GM21717 (cell line): ENCODE measurements around the gene SRP14.
"Not testable (repeated sequence)": the region's sequence is repeated elsewhere in the genome, so short reads cannot be mapped to it uniquely, and the experiment has no call there.

Experiments
- ATAC-seq: cut with Tn5 transposase; IDR thresholded peaks from one replicate; pipeline ENCODE4 v1.9.1; 2021; ENCODE audit warnings: mild to moderate bottlenecking, moderate library complexity; ENCODE audit not compliant: unreplicated experiment

Gene SRP14

DNA sequence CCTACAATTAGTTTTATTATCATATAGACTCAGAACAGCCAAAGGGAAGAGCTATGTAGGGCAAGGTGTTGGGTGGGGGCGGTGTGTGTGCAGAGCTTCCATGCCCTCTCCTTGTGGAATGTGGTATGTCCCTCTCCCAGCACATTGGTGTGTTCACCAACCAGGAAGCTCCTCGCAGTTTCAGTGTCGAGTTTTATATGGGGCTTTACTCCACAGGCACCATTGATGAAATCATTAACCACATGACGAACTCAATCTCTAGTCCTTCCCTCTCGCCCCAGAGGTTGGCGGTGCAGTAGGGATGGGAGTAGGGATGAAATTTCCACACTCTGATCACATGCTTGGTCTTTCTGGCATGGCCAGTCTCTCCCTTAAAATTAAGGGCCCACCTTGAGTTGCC is 13.6 kb upstream of the SRP14 start:
- no peak for ATAC-seq

DNA sequence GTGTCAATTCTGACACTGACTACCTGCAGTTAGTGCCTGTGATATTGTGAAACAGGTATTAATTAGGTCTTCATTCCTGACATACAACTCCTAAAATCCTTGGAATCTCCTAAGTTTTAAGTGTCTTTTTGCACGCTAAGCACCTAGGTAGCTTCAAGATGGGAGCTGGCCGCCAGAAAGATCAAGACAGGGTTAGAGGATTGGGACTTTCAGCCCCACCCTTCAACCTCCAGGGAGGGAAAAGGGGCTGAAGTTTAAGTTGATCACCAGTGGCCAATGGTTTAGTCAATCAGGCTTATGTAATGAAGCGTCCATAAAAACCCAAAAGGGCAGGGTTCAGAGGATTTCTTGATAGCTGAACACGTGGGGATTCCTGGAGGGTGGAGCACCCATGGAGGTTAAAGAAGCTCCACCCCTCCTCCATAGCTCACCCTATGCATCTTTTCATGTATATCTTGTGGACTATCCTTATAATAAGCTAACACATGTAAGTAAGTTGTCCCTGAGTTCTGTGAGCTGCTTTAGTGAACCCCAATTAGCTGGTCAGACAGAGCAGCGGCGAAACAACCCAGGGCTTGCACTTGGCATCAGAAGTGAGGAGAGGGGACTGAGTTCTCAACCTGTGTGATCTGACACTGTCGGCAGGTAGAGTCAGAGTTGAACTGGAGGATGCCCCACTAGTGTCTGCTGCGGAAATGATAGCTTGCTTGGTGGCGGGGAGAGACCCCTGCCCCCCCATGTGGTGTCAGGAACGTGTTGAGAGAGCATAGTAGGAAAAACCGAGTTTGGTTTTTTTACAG is 12.8 kb upstream of the SRP14 start:
- no peak for ATAC-seq

DNA sequence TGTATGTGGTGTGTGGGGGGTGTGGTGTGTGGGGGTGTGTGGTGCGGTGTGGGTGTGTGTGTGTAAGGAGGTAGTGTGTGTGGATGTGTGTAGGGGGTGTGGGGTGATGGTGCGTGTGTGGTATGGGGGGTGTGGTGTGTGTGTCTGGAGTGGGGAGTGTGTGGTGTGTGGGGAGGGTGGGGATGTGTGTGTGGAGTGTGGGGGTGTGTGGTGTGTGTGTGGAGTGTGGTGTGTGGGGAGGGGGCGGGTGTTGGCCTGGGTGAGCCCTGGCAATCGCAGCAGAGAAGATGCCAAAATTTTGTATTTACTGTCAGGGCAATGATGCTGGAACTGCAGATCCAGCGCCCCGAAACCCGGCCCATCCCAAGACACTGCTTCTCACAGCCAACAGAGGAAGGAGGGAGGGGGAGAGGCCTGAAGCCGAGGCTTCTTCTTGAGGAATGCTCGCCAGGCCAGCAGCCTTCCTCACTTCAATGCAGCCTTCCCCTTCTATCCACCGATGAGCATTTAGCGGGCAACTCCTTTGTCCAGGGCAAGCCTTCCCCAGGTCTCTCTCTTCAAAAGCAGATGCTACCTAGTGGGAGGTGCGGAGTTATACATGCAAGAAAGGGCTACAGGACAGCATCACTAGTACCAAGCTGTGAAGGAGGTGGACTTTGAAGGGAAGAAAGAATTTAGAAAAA is 11.9 kb upstream of the SRP14 start:
- no peak for ATAC-seq

DNA sequence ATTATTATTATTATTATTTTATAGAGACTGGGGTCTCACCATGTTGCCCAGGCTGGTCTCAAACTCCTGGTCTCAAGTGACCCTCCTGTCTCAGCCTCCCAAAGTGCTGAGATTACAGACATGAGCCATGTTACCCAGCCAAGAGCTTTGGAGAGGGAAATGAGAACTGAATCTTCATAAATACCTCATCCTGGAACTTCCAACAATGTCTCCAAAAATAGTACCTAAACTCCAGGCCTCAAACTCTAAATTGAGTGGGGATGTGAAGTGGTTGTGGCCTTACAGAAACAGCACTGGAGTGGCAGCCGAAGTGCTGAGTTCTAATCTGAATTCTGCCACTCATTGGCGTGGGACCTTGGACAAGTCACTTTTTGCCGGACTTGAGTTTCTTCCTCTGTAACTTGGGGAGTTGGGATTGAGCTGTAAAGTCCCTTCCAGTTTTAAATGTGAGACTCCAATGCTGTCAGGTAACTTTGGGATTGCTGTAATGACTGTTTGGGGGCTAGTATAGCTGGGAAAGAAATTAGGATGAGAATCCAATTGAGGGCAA is 10.0 kb upstream of the SRP14 start:
- no peak for ATAC-seq

DNA sequence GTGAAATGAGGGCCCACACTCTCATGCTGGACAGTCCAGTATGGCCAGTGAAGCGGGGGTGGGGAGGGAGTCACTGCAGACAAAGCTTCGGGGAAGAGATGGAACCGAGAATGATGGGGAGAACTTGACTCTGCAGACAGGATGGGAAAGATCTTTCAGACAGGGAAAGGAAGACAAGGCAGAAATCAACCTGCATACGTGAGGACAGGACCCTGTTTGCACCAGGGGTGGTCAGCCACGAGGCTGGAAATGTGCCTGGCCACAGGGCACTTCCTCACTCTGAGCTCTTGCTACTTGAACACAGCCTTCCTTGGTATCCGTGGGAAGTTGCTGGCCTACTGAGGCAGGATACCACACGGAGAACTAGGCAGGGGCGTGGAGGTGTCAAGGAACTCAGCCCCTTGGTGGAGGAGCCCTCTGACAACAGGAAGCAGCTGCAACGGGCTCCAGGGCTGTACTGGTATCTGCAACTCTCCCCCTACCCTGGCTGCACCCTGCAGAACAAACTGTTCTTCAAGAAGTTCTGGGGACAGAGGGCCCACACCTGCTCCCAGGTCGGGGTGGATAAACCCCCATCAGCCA is 9.3 kb upstream of the SRP14 start:
- ATAC-seq: no peak

DNA sequence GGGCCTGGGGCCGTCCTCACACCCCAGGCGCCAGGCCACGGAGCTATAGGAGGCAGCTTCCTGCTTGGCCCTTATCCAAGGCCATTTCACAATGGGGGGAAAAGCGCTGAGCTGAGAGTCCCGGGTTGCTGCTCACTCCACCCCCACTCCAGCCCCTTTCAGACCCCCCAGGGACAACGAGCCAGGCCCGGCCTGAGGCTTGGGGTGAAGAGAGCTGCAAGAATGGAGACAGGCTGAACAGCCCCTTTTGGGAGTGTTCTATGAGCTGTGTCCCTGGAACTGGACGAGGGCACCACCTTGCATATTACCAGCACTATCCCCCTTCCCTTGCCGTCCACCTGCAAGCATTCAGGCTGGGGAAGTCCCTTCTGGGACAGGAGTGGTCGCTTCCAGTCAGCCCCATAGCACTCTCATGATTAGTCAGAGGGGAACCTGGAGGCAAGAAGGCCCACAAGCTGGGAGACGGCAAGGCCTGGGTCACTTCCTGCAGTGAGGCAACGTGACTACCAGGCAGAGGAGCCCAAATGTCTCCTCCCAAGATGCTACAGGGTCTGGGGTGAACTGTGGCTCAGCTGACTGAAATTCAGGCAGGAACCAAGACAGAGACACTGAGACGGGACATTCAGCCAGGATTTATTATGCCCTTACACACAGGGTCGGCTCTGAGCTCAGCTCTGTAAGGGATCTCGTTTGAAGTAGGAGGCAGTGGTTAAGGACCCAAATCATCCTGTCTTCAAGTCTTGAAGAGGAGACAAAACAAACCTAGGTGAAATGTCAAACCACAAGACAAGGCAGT is 8.6 kb upstream of the SRP14 start:
- peak; percentile 65 for ATAC-seq

DNA sequence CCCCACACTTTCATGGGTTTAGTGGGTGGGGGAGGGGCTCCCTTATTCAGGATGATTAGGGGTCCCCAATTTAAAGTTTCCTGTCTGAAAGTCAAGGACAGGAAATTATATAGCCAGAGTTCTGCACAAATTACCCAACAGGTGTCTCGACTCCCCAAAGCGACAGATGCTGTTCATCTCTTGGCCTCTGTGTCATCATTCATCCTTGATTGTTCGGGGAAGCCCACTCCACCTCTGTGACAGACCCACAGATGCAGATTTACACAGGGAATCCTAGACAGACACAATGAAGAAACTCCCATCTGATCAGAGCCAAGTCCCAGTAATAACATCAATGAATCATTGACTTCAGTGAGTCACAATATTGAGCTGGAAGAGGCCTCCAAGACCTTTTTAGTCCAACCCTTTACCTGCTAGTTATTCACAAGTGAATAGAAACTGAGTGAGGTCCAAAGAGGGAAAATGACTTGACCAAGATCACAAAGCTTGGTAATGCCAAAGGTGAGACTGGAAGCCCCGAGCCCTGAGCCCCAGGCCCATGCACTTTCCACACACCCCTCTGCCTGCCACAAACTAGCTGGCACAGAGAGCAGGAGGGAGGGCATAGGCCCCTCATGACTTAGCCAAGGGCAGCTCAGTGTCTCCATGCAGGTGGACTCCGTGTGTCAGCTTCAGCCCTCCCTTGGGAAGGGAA is 7.9 kb upstream of the SRP14 start:
- ATAC-seq: no peak

DNA sequence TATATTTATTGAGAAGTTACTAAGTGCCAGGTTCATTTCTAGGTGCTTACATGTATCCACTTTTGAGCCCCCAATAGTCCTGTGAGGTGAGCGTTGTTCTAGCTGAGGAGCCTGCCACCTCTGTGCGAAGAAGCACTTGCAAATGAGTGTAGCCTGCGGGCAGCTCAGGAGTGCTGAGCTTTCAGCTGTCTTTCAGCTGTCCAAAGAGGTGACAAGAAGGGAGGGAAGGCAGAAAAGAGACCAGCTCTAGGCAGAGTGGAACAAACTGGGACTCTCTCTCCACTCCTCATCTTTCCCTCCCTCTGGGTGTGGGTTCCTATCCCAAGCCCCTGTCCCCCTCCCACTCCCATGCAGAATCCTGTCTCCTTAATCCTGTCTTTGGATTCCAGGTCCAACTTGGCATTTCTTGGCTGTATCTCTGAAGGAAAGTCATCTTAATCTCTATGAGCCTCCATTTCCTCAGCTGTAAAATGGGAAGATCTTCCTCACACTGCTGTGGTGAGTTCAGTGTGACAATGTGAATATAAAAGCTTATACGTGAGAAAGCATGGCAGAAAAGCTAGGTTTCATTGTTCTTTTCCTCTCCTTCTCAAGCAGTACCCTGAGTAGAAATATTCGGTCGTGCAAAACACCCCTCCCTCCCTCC is 6.7 kb upstream of the SRP14 start:
- no peak for ATAC-seq

DNA sequence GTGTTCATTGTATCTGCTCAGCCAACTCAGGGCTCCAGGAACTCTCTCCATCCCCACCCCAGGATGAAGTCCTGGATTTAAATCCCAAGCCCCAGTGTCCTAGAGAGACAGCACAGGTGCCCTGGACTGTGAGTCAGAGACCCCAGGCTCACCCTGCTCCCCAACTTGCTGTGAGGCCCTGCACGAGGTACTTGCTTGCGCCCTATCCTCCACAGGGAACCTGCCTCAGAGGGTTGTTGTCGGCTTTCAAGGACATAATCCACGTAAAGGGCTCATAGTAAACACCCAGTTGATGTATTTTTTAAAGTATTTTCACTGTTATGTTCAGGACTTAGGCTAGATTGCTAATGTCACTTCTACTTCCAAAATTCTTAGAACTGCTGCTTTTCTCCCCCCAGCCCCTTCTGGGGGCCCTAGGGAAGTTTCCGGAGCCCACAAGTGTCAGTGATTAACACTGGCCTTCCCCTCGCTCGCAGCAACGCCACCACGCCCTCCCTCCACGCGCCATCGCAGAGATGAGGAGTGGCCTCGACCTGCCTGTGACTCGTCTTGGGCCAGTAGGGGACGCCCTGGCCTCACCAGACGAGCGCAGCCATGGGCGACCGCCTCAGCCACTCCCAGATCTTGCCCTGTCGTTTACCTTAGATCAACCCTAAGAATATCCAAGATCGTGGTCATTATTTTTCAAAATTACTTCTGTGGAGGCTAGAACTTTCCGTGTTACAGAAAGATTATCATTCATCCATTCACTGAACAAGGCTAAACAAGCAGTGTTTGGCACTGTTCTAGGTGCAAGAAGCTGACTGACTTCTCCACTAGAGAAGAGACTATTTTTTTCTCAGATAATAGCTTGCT is 6.0 kb upstream of the SRP14 start:
- peak; percentile 64 for ATAC-seq

DNA sequence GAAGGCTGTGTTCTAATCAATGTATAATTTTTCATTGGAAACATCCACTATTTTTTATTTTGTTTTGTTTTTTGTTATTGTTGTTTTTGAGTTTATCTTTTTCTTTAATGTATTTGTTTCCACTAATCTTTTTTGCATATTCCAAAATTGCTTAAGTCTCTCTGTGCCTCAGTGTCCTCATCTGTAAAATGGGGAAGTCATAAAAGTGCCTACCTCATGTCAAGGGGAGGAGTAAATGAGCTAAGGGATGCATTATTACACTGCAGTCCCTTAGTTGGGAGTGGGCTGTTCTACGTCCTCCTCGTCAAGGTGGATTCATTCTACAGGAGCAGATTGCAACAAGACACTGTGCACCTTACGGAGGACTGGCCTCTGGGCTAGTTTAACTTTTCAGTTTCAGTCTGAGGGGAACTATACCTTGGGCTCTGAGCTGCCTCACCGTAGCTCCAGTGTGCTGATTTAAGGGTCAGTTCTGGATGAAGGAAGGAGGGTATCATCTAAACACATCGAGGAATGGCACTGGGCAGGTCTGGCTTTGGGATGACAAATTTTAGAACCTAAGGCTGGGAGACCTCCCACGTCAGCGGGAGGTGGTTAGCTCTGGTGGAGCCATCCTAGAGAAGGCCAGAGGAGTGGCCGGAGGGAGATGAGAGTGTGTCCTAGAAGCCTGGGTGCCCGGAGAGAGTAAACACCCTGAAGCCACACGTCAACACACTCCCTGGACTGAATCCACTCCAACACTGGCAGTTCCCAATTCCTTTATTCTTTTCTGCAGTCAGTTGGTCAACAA is 5.1 kb upstream of the SRP14 start:
- ATAC-seq: no peak

DNA sequence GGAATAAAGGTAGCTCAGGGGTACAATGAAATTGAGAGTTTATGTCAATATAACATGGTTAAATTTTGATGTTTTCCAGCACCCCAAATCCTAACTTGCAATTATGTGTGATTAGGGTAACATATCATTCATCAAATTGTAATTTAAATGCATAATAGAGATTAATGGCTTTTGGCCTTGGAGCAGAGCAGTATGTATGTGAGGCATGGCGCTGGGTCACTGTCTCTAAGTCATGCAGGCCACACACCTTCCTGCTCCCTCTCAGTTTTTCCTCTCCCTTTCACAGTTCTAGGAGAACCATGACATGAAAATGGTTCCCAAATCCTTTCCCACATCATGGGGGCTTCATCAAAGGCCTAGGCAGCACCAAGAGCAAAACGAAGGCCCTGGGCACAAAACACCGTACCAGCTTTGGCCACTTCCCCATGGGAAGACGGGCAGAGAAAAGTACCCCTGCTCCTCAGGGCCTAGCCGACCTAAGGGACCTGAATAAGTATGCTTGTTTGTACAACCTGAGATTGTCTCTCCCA is 3.9 kb upstream of the SRP14 start:
- no peak for ATAC-seq

DNA sequence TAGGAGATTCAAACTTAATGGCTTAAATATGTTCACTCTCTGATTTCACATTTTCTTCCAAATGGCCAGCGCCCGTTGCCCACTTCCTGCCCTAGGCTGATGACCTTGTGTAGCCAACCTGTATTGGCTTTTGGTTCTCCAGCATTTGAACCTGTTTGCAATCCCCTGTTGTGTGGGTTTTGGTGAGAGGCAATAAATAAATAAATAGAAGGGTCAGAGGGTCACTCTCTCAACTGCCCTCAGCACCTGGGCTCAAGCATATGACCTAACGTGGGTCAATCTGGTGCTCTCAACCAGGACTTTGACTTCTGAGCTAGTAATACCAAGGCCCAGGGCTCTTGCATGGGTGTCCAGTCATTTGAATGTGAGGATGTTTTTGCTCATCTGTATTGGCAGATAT is 1.8 kb upstream of the SRP14 start:
- ATAC-seq: no peak

DNA sequence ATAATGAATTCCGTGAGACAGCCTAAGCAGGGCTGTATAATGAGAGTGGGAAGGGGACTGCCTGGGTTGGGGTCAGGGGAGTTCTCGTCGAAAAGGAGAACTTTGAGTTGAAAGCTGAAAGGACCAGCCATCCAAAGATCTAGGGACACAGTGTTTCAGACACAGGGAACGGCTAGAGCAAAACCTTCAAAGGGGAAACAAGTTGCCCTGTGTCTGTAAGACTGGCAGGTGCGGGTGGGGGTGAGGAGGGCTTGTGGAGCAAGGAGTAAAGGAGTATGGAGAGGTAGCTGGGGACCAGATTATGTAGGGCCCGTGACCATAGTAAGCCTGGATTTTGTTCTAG is 1.3 kb upstream of the SRP14 start:
- no peak for ATAC-seq

DNA sequence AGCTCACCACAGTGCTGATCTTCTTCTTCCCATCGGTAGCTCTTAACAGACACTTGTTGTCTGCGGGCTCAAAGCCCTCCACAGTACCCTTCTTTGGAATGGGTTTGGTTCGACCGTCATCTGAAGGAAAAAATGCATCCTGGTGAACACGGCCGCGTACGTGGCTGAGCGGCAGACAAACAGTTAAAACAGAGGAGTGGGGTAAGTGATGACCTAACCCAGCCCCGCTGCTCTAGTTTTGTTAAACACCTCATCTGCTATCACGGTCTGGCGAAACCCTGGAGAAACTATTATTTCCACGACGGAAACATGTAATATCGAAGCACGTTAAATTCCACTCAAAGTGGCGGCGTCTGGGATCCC is 725 bp downstream of the SRP14 start:
- no peak for ATAC-seq

DNA sequence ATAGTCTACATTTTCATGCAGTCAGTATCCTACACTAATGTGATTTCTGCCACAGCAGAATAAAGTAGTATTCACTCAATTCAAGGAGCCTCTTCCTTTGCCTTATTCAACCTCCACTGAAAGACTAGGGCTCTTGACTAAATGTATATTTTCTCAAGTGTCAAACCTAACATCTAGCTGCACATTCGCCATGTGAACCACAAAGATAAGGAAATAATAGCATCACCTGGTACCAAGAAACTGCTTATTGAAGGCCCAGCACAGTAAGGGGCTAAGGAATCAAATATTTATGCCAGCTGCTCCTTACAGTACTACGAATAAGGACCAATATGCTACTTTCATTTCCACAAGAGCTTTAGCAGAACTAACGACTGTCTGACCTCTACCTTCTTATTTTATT is 1.3 kb downstream of the SRP14 start:
- no peak for ATAC-seq

DNA sequence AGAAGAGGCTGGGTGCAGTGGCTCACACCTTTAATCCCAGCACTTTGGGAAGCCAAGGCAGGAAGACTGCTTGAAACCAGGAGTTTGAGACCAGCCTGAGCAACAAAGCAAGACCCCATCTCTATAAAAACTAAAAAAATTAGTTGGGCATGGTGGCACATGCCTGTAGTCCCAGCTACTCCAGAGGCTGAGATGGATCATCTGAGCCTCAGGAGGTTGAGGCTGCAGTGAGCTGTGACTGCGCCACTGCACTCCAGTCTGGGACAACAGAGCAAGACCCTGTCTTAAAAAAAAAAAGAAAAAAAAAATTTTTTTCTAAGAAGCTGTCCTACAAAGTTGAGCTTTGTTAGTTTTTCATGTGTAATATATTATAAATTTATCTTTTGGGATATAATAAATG is 3.8 kb downstream of the SRP14 start:
- ATAC-seq: not testable (repeated sequence)

DNA sequence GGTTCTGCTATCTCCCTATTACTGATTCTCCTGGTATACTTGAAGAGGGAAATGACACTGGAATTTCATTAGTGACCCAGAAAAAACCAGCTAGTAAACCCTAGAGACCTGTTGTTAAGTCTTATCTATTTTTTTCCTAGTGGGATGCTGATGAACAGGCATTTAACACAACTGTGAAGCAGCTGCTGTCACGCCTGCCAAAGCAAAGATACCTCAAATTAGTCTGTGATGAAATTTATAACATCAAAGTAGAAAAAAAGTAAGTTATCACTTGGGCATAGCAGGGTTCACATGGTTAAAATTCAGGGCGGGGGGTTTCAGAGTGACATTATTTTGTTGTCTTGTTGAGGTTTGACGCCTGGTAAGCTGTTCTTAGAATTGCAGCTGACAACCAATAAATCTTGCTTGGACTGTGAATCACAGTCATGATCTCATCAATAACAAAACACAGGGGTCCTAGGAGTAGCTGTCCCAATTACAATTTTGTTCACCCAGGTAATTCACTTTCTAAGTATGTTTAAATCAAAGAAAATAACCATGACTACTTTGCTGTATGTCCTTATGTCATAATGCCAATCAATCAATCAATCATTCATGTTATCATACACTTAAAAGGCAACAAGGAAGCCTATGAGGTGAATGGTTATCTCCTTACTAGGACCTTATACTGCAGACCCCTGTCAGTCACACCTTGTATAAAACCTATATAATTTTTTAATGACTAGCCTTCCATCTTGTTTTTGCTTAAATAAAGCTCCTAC is 4.6 kb downstream of the SRP14 start:
- no peak for ATAC-seq
